GM12878 (cell line): Measurements from ENCODE around the gene SPSB3. TPM values are rescaled to one million over a fixed set of nuclear protein-coding genes. Genes with fewer than 3 reads are reported as not detected.

Experiments used
- ATF7 ChIP-seq: fragments of 450-650 bp; IDR thresholded peaks from 2 replicates; pipeline ENCODE4 v1.6.1; 2016; ENCODE audit warnings: low read depth, mild to moderate bottlenecking
- BMI1 ChIP-seq: fragments of 450-650 bp; IDR thresholded peaks from 2 replicates; pipeline ENCODE4 v1.6.1; 2016; ENCODE audit warnings: mild to moderate bottlenecking, moderate library complexity, borderline replicate concordance
- CBX5 ChIP-seq: sonication (generic); IDR thresholded peaks from 2 replicates; pipeline ENCODE4 v1.6.1; 2016; ENCODE audit warnings: low read depth, moderate library complexity, mild to moderate bottlenecking, inconsistent platforms
- CHD1 ChIP-seq: IDR thresholded peaks from 2 replicates; pipeline ENCODE4 v1.6.1; 2012; ENCODE audit warnings: low read depth, low read length, improper control_type of control experiment
- EED ChIP-seq: sonication (generic); IDR thresholded peaks from 2 replicates; pipeline ENCODE4 v1.6.1; 2016; ENCODE audit warnings: antibody characterized with exemption, low read depth
- FOS ChIP-seq: IDR thresholded peaks from 3 replicates; pipeline ENCODE4 v1.6.1; 2011; ENCODE audit warnings: borderline replicate concordance; ENCODE audit not compliant: insufficient read length; ENCODE audit errors: extremely low read depth
- FOXK2 ChIP-seq: fragments of 450-650 bp; IDR thresholded peaks from 2 replicates; pipeline ENCODE4 v1.6.1; 2017; ENCODE audit warnings: mild to moderate bottlenecking, moderate library complexity
- MEF2A ChIP-seq: IDR thresholded peaks from 2 replicates; pipeline ENCODE4 v1.6.1; 2011; ENCODE audit warnings: low read depth, mild to moderate bottlenecking, low read length, moderate library complexity; ENCODE audit not compliant: insufficient read depth
- MYC ChIP-seq: IDR thresholded peaks from 2 replicates; pipeline ENCODE4 v1.6.1; 2011; ENCODE audit warnings: mild to moderate bottlenecking, low read length, moderate library complexity, inconsistent platforms; ENCODE audit not compliant: insufficient read depth, insufficient replicate concordance, insufficient read length, severe bottlenecking
- NBN ChIP-seq: fragments of 450-650 bp; IDR thresholded peaks from 2 replicates; pipeline ENCODE4 v1.6.1; 2016
- NR2C1 ChIP-seq: fragments of 450-650 bp; IDR thresholded peaks from 2 replicates; pipeline ENCODE4 v1.6.1; 2017; ENCODE audit warnings: antibody characterized with exemption, mild to moderate bottlenecking, moderate library complexity
- NR2C2 ChIP-seq: IDR thresholded peaks from 2 replicates; pipeline ENCODE4 v1.6.1; 2011; ENCODE audit warnings: borderline replicate concordance, low read depth; ENCODE audit not compliant: control insufficient read depth, insufficient read length
- NR2F1 ChIP-seq: fragments of 450-650 bp; conservative IDR thresholded peaks from 2 replicates; pipeline ENCODE4 v1.6.1; 2017; ENCODE audit warnings: mild to moderate bottlenecking
- PAX8 ChIP-seq: fragments of 450-650 bp; IDR thresholded peaks from 2 replicates; pipeline ENCODE4 v1.6.1; 2017; ENCODE audit warnings: mild to moderate bottlenecking, moderate library complexity
- RAD51 ChIP-seq: fragments of 450-650 bp; IDR thresholded peaks from 2 replicates; pipeline ENCODE4 v1.6.1; 2016; ENCODE audit warnings: moderate library complexity, mild to moderate bottlenecking, inconsistent platforms
- RBBP5 ChIP-seq: fragments of 200-600 bp; sonication (generic); conservative IDR thresholded peaks from 2 replicates; pipeline ENCODE4 v1.6.1; 2016
- RELA ChIP-seq: fragments of 450-650 bp; IDR thresholded peaks from 2 replicates; pipeline ENCODE4 v1.8.0; 2014; ENCODE audit warnings: borderline replicate concordance; ENCODE audit not compliant: partially characterized antibody
- RUNX3 ChIP-seq: IDR thresholded peaks from 2 replicates; pipeline ENCODE4 v1.6.1; 2012; ENCODE audit warnings: low read length, inconsistent platforms
- STAT3 ChIP-seq: IDR thresholded peaks from 2 replicates; pipeline ENCODE4 v1.6.1; 2011; ENCODE audit warnings: low read depth, low read length, improper control_type of control experiment
- TAF1 ChIP-seq: IDR thresholded peaks from 2 replicates; pipeline ENCODE4 v1.6.1; 2011; ENCODE audit warnings: mild to moderate bottlenecking, low read depth, low read length, borderline replicate concordance
- TBL1XR1 ChIP-seq: IDR thresholded peaks from 2 replicates; pipeline ENCODE4 v1.6.1; 2012; ENCODE audit warnings: low read depth, low read length, improper control_type of control experiment
- TCF3 ChIP-seq: IDR thresholded peaks from 2 replicates; pipeline ENCODE4 v1.6.1; 2012; ENCODE audit warnings: low read depth, mild to moderate bottlenecking, low read length, borderline replicate concordance; ENCODE audit not compliant: insufficient read depth
- ZNF24 ChIP-seq: fragments of 450-650 bp; IDR thresholded peaks from 2 replicates; pipeline ENCODE4 v1.6.1; 2017; ENCODE audit warnings: antibody characterized with exemption, mild to moderate bottlenecking
- polyA plus RNA-seq, 11 experiments: library from polyadenylated mRNA; depleted of rRNA in 4 of 11; unstranded in 6 of 11; stranded (reverse) in 5 of 11; fragments of >200 nt; fragmentation: Nextera tagmentation in 4 of 11; fragmentation: Illumina TruSeq in 1 of 11; extraction: Ambion mirVana in 4 of 11; extraction: Trizol in 1 of 11; gene quantifications; 1 replicate in 1 of 11; 2 replicates in 10 of 11; pipeline versions ENCODE4 v1.2.1 to v1.2.3, GENCODE V29; 2011 to 2016; ENCODE audit warnings: inconsistent platforms in 2 of 11, missing spikeins in 2 of 11, low read depth in 1 of 11
- total RNA-seq, 4 experiments: library from RNA; depleted of rRNA in 3 of 4; stranded (reverse); fragments of >200 nt in 3 of 4; fragmentation: Illumina TruSeq in 1 of 4; extraction: Trizol in 1 of 4; gene quantifications; 2 replicates each; pipeline versions ENCODE4 v1.2.1 to v1.2.3, GENCODE V29; 2013 to 2021
- TF ChIP-seq, protein P1 (sequence below): fragments of 450-650 bp; IDR thresholded peaks from 2 replicates; pipeline ENCODE4 v1.6.1; 2017; ENCODE audit warnings: mild to moderate bottlenecking
- TF ChIP-seq, protein P2 (sequence below): fragments of 450-650 bp; IDR thresholded peaks from 2 replicates; pipeline ENCODE4 v1.6.1; 2017; ENCODE audit warnings: mild to moderate bottlenecking, low read depth, inconsistent platforms; ENCODE audit not compliant: poor library complexity, severe bottlenecking
- TF ChIP-seq, protein P3 (sequence below), 3 experiments: IDR thresholded peaks in 2 of 3; conservative IDR thresholded peaks in 1 of 3; 2 replicates each; pipeline ENCODE4 v1.5.1; 2011; ENCODE audit warnings: low read depth in 3 of 3, low read length in 3 of 3, mild to moderate bottlenecking in 3 of 3, control low read depth in 2 of 3, moderate library complexity in 2 of 3, inconsistent platforms in 1 of 3, mixed read lengths in 1 of 3; ENCODE audit not compliant: control insufficient read depth in 2 of 3, insufficient read depth in 1 of 3; ENCODE audit errors: extremely low read depth in 1 of 3

SPSB3 gene
- total and polyA plus RNA-seq, 10 of the 15 experiments (the other 5 are each of a cell fraction or from before 2014, with no cell fraction given), result 0.31 to 26.9 (median 14.0) TPM

DNA sequence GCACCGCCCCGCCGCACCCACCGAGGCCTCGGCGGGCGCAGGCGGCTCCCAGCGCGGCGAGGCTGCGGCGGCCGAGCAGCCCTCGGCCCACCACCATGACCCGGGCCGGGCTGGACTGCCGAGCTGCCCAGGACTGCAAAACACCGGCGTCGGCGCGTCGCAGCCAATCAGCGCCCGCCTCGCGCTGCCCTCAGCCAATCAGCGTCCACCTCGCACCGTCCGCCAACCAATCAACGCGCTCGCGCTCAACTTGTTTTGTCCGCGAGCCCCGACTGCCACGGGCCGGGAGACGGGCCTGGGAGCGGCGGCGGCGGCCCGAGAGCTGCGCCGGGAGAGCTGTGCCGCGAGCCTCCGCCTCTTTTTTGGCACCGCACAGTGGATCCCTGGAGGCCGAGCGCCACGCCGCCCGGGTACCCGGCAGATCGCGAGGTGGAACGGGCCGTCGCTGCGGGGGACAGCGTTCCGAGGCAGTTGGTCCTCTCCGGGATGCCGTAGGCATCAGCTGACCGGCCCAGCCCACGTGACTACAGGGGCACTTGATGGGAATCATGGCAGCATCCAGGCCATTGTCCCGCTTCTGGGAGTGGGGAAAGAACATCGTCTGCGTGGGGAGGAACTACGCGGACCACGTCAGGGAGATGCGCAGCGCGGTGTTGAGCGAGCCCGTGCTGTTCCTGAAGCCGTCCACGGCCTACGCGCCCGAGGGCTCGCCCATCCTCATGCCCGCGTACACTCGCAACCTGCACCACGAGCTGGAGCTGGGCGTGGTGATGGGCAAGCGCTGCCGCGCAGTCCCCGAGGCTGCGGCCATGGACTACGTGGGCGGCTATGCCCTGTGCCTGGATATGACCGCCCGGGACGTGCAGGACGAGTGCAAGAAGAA is 44.6 kb upstream of the SPSB3 start, which contains the start of the genes FAHD1 and HAGH (continued):
- TF ChIP-seq, protein P1, sequence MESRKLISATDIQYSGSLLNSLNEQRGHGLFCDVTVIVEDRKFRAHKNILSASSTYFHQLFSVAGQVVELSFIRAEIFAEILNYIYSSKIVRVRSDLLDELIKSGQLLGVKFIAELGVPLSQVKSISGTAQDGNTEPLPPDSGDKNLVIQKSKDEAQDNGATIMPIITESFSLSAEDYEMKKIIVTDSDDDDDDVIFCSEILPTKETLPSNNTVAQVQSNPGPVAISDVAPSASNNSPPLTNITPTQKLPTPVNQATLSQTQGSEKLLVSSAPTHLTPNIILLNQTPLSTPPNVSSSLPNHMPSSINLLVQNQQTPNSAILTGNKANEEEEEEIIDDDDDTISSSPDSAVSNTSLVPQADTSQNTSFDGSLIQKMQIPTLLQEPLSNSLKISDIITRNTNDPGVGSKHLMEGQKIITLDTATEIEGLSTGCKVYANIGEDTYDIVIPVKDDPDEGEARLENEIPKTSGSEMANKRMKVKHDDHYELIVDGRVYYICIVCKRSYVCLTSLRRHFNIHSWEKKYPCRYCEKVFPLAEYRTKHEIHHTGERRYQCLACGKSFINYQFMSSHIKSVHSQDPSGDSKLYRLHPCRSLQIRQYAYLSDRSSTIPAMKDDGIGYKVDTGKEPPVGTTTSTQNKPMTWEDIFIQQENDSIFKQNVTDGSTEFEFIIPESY, result no peak
- TF ChIP-seq NBN, result peak; percentile 92
- TF ChIP-seq ZNF24, result 0 out of 2 replicates have a peak, but pooled peaks have one; percentile 36
- peak; percentile 51; the same call in 1 of the 2 replicates for TF ChIP-seq NR2C1
- TF ChIP-seq RBBP5, result no peak
- no peak for TF ChIP-seq BMI1
- no peak for TF ChIP-seq TCF3
- TF ChIP-seq, protein P2, sequence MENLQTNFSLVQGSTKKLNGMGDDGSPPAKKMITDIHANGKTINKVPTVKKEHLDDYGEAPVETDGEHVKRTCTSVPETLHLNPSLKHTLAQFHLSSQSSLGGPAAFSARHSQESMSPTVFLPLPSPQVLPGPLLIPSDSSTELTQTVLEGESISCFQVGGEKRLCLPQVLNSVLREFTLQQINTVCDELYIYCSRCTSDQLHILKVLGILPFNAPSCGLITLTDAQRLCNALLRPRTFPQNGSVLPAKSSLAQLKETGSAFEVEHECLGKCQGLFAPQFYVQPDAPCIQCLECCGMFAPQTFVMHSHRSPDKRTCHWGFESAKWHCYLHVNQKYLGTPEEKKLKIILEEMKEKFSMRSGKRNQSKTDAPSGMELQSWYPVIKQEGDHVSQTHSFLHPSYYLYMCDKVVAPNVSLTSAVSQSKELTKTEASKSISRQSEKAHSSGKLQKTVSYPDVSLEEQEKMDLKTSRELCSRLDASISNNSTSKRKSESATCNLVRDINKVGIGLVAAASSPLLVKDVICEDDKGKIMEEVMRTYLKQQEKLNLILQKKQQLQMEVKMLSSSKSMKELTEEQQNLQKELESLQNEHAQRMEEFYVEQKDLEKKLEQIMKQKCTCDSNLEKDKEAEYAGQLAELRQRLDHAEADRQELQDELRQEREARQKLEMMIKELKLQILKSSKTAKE, result no peak
- TF ChIP-seq RAD51, result peak; percentile 99
- TF ChIP-seq PAX8, result no peak
- TF ChIP-seq NR2C2, result no peak
- TF ChIP-seq STAT3, result no peak
- TF ChIP-seq TBL1XR1, result peak; percentile 23; the same call in 1 of the 2 replicates
- peak; percentile 85 for TF ChIP-seq MYC
- TF ChIP-seq CBX5, result no peak
- peak; percentile 69; the same call in 1 of the 2 replicates for TF ChIP-seq TAF1
- TF ChIP-seq NR2F1, result peak; percentile 34; the same call in 1 of the 2 replicates
- TF ChIP-seq RUNX3, result peak; percentile 46
- no peak for TF ChIP-seq ATF7
- peak; percentile 69 for TF ChIP-seq FOS
- TF ChIP-seq MEF2A, result no peak
- TF ChIP-seq RELA, result no peak
- TF ChIP-seq EED, result peak; percentile 63; the same call in 1 of the 2 replicates
- no peak for TF ChIP-seq CHD1
- peak; percentile 68; the same call in 1 of the 2 replicates for TF ChIP-seq FOXK2
- TF ChIP-seq, protein P3, sequence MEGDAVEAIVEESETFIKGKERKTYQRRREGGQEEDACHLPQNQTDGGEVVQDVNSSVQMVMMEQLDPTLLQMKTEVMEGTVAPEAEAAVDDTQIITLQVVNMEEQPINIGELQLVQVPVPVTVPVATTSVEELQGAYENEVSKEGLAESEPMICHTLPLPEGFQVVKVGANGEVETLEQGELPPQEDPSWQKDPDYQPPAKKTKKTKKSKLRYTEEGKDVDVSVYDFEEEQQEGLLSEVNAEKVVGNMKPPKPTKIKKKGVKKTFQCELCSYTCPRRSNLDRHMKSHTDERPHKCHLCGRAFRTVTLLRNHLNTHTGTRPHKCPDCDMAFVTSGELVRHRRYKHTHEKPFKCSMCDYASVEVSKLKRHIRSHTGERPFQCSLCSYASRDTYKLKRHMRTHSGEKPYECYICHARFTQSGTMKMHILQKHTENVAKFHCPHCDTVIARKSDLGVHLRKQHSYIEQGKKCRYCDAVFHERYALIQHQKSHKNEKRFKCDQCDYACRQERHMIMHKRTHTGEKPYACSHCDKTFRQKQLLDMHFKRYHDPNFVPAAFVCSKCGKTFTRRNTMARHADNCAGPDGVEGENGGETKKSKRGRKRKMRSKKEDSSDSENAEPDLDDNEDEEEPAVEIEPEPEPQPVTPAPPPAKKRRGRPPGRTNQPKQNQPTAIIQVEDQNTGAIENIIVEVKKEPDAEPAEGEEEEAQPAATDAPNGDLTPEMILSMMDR (IDR thresholded peaks at IDR 0.05 in 2 of 3, conservative IDR thresholded peaks at IDR 0.05 in 1 of 3; ENCODE audit: control insufficient read depth in 2 of 3, extremely low read depth in 1 of 3, insufficient read depth in 1 of 3, low read depth in 3 of 3, low read length in 3 of 3), result no peak
